WTC11 (cell line): ENCODE data around the gene DDC. TPM values are rescaled to one million over a fixed set of nuclear protein-coding genes. Genes with fewer than 3 reads are reported as not detected.

Experiments used
- ATAC-seq: fragments of 200-7000 bp; cut with Tn5 transposase; 2 replicates; pipeline ENCODE4 v1.10.0; 2021; ENCODE audit warnings: mild to moderate bottlenecking, moderate library complexity
- CTCF ChIA-PET: fragments of 300-600 bp; sonication (Branson Sonifier 250); formaldehyde crosslinking; loops from one replicate; lab custom pipeline; 2021; ENCODE audit warnings: antibody characterized with exemption; lab: Charles Lee
- POLR2A ChIA-PET: fragments of 350-600 bp; sonication (Branson Sonifier 250); formaldehyde crosslinking; loops from one replicate; lab custom pipeline; 2021; ENCODE audit warnings: antibody characterized with exemption; lab: Charles Lee
- DNase-seq: peaks from one replicate; pipeline ENCODE4 v3.0.0; 2021; ENCODE audit warnings: low spot score
- H3K27ac Mint-ChIP-seq: 2 replicates; pipeline ENCODE4 v1.8.0; 2021; ENCODE audit warnings: mixed read lengths
- H3K27me3 Mint-ChIP-seq: 2 replicates; pipeline ENCODE4 v1.8.0; 2021; ENCODE audit warnings: low read depth, mild to moderate bottlenecking, moderate library complexity, mixed read lengths
- H3K36me3 Mint-ChIP-seq: 2 replicates; pipeline ENCODE4 v1.8.0; 2021; ENCODE audit warnings: mixed read lengths
- H3K4me1 Mint-ChIP-seq: 2 replicates; pipeline ENCODE4 v1.8.0; 2022; ENCODE audit warnings: mixed read lengths
- H3K4me3 Mint-ChIP-seq: 2 replicates; pipeline ENCODE4 v1.8.0; 2021; ENCODE audit warnings: mild to moderate bottlenecking, moderate library complexity, mixed read lengths
- H3K9me3 Mint-ChIP-seq: 2 replicates; pipeline ENCODE4 v1.8.0; 2021; ENCODE audit warnings: mixed read lengths
- ATF2 ChIP-seq: sonication (generic); formaldehyde crosslinking; IDR thresholded peaks from 2 replicates; pipeline ENCODE4 v1.8.1; 2022; ENCODE audit warnings: low read depth, missing genetic modification reagents, borderline replicate concordance
- CREB1 ChIP-seq: sonication (generic); formaldehyde crosslinking; IDR thresholded peaks from 2 replicates; pipeline ENCODE4 v1.8.0; 2023; ENCODE audit warnings: mild to moderate bottlenecking, missing genetic modification reagents
- E2F1 ChIP-seq: sonication (generic); formaldehyde crosslinking; IDR thresholded peaks from 2 replicates; pipeline ENCODE4 v1.8.0; 2022; ENCODE audit warnings: mild to moderate bottlenecking, missing genetic modification reagents
- E2F4 ChIP-seq: sonication (generic); formaldehyde crosslinking; IDR thresholded peaks from 2 replicates; pipeline ENCODE4 v1.8.1; 2022; ENCODE audit warnings: low read depth, mild to moderate bottlenecking, moderate library complexity, missing genetic modification reagents, borderline replicate concordance
- FOXJ3 ChIP-seq: sonication (generic); formaldehyde crosslinking; IDR thresholded peaks from 2 replicates; pipeline ENCODE4 v1.9.0; 2021; ENCODE audit warnings: missing genetic modification reagents, mild to moderate bottlenecking, borderline replicate concordance
- FOXP4 ChIP-seq: sonication (generic); formaldehyde crosslinking; IDR thresholded peaks from 2 replicates; pipeline ENCODE4 v1.8.0; 2022; ENCODE audit warnings: mild to moderate bottlenecking, missing genetic modification reagents
- GTF2I ChIP-seq: fragments of 250-450 bp; sonication (Bioruptor Pico); conservative IDR thresholded peaks from 2 replicates; pipeline ENCODE4 v1.4.0; 2021; ENCODE audit warnings: mild to moderate bottlenecking
- IRF2 ChIP-seq: sonication (generic); formaldehyde crosslinking; IDR thresholded peaks from 2 replicates; pipeline ENCODE4 v1.8.0; 2022; ENCODE audit warnings: low read depth, missing genetic modification reagents, borderline replicate concordance
- KAT7 ChIP-seq: sonication (generic); formaldehyde crosslinking; IDR thresholded peaks from 2 replicates; pipeline ENCODE4 v1.8.1; 2023; ENCODE audit warnings: missing genetic modification reagents, mild to moderate bottlenecking, borderline replicate concordance
- MAX ChIP-seq: sonication (generic); formaldehyde crosslinking; IDR thresholded peaks from 2 replicates; pipeline ENCODE4 v1.8.0; 2022; ENCODE audit warnings: mild to moderate bottlenecking, missing genetic modification reagents
- MXD4 ChIP-seq: fragments of 250-450 bp; sonication (Bioruptor Pico); IDR thresholded peaks from 2 replicates; pipeline ENCODE4 v1.8.0; 2021; ENCODE audit warnings: mild to moderate bottlenecking, moderate library complexity, borderline replicate concordance
- MYBL2 ChIP-seq: sonication (generic); formaldehyde crosslinking; IDR thresholded peaks from 2 replicates; pipeline ENCODE4 v1.8.1; 2023; ENCODE audit warnings: mild to moderate bottlenecking, moderate library complexity, missing genetic modification reagents
- NR1H2 ChIP-seq: sonication (generic); formaldehyde crosslinking; IDR thresholded peaks from 2 replicates; pipeline ENCODE4 v1.9.0; 2021; ENCODE audit warnings: mild to moderate bottlenecking, moderate library complexity, missing genetic modification reagents
- NR2C2 ChIP-seq: sonication (generic); formaldehyde crosslinking; IDR thresholded peaks from 2 replicates; pipeline ENCODE4 v1.8.0; 2022; ENCODE audit warnings: mild to moderate bottlenecking, missing genetic modification reagents
- TEAD4 ChIP-seq: sonication (generic); formaldehyde crosslinking; IDR thresholded peaks from 2 replicates; pipeline ENCODE4 v1.8.0; 2022; ENCODE audit warnings: mild to moderate bottlenecking, missing genetic modification reagents
- ZBTB43 ChIP-seq: sonication (generic); formaldehyde crosslinking; IDR thresholded peaks from 2 replicates; pipeline ENCODE4 v1.8.1; 2023; ENCODE audit warnings: mild to moderate bottlenecking, missing genetic modification reagents
- ZNF121 ChIP-seq: sonication (generic); formaldehyde crosslinking; IDR thresholded peaks from 2 replicates; pipeline ENCODE4 v1.8.0; 2023; ENCODE audit warnings: missing genetic modification reagents
- ZNF219 ChIP-seq: sonication (generic); formaldehyde crosslinking; IDR thresholded peaks from 2 replicates; pipeline ENCODE4 v1.8.0; 2023; ENCODE audit warnings: missing genetic modification reagents, mild to moderate bottlenecking, borderline replicate concordance
- ZNF232 ChIP-seq: sonication (generic); formaldehyde crosslinking; IDR thresholded peaks from 2 replicates; pipeline ENCODE4 v1.8.0; 2022; ENCODE audit warnings: mild to moderate bottlenecking, missing genetic modification reagents
- ZNF263 ChIP-seq: sonication (generic); formaldehyde crosslinking; IDR thresholded peaks from 2 replicates; pipeline ENCODE4 v1.8.1; 2022; ENCODE audit warnings: low read depth, mild to moderate bottlenecking, moderate library complexity, missing genetic modification reagents
- ZNF317 ChIP-seq: sonication (generic); formaldehyde crosslinking; IDR thresholded peaks from 2 replicates; pipeline ENCODE4 v1.8.1; 2023; ENCODE audit warnings: low read depth, mild to moderate bottlenecking, moderate library complexity, missing genetic modification reagents, borderline replicate concordance
- ZSCAN18 ChIP-seq: fragments of 250-450 bp; sonication (Bioruptor Pico); IDR thresholded peaks from 2 replicates; pipeline ENCODE4 v2.1.2; 2022; ENCODE audit warnings: mild to moderate bottlenecking, moderate library complexity
- total RNA-seq: library from RNA; stranded (reverse); gene quantifications from 3 replicates; pipeline ENCODE4 v1.2.3, GENCODE V29; 2021

Gene DDC
- total RNA-seq, 1 experiment from 2014 or later = not detected

- no peak for TF ChIP-seq FOXP4 (CRISPR knock-in tag)
- TF ChIP-seq MYBL2 (CRISPR knock-in tag) = no peak
- no peak for TF ChIP-seq GTF2I (CRISPR knock-in tag)
- TF ChIP-seq E2F4 (CRISPR knock-in tag) = no peak
- no peak for TF ChIP-seq NR1H2 (CRISPR knock-in tag)
- TF ChIP-seq TEAD4 (CRISPR knock-in tag) = no peak
- TF ChIP-seq ZNF317 = no peak
- no peak for TF ChIP-seq ZNF232 (CRISPR knock-in tag)
- TF ChIP-seq NR2C2 (CRISPR knock-in tag) = no peak
- no peak for TF ChIP-seq ATF2
These were observed 62.3 kb downstream of the DDC start (continued) for GRCh38 chr7:50502947-50503346.

- Mint-ChIP-seq H3K9me3 (peaks cover 5% of the 10 kb centered on the region), H3K4me3 (no peak overlapping the region), H3K27ac (no peak overlapping the region), H3K36me3 (no peaks in the 10 kb centered on the region), H3K4me1 (no peaks in the 10 kb centered on the region; the same call in 1 of the 2 replicates), H3K27me3 (no peaks in the 10 kb centered on the region; the same call in 1 of the 2 replicates)
- no peak for DNase-seq
- ChIA-PET POLR2A (no interaction called here), CTCF (interaction anchor here (1.2 kb wide), 1 partner anchor 84 kb away, joined by 3 read pairs; no protein-coding TSS in a partner anchor)
- TF ChIP-seq FOXJ3 (CRISPR knock-in tag) = no peak
- TF ChIP-seq CREB1 (CRISPR knock-in tag) = no peak
- TF ChIP-seq ZNF219 (CRISPR knock-in tag) = no peak
- TF ChIP-seq GTF2I (CRISPR knock-in tag) = no peak
- TF ChIP-seq KAT7 = no peak
- no peak for TF ChIP-seq ZBTB43 (CRISPR knock-in tag)
- TF ChIP-seq ZNF121 (CRISPR knock-in tag) = no peak
- TF ChIP-seq FOXP4 (CRISPR knock-in tag) = no peak
- no peak for TF ChIP-seq ZSCAN18 (CRISPR knock-in tag)
- TF ChIP-seq E2F1 (CRISPR knock-in tag) = no peak
- TF ChIP-seq ZNF263 (CRISPR knock-in tag) = no peak
- no peak for TF ChIP-seq MAX (CRISPR knock-in tag)
- no peak for TF ChIP-seq IRF2
- no peak for TF ChIP-seq MXD4
- no peak for ATAC-seq
These were observed 63.1 kb downstream of the DDC start for GRCh38 chr7:50502001-50502684.
